Kidney tubule cell (primary cell): ENCODE results near the gene ZFYVE27.

Source experiments
- DNase-seq: peaks from one replicate; pipeline ENCODE4 v3.0.0-alpha.2; 2018; ENCODE audit warnings: low spot score

Gene ZFYVE27

DNA sequence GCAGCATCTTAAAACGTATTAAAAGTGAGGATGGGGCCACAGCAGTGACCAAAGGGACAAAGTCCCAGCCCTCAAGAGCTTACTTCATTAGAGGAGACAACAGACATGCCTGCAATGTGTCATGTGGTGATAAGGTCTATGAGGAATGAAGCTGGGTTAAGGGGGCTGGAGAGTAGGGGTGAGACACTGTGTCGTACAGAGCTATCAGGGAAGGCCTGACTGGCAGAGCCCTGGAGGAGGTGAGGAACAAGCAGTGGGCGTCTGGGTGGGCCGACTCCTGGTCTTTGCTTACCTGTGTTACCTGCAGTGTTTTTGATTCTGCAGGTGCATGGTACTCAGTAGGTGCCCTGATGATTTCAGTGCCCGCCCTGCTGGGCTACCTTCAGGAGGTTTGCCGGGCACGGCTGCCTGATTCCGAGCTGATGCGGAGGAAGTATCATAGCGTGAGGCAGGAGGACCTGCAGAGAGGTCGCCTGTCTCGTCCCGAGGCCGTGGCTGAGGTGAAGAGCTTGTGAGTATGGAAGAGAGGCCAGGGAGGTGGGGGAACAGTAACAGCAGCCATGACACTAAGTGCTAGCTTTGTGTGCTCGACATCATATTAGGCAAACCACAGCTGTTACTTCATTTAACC, 7.6 kb downstream of the ZFYVE27 start:
- DNase-seq = no peak

DNA sequence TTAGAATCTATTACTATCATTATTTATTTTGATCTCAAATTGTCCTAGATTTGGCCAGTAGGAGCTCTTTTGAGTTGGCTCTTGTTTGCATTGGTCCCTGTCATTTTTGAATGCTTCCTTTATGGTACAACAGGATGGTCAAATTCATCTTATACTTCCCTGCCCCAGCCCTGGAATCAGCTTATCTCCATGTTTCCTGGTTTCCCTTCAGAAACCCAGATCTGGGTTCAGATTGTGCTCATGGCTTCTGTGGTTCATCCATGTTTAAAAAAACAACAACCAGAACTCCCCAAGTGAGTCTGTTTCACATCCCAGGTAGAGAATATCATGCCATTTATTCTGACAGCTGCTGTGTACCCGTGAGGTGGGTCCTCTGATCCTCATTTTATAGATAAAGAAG, 10.6 kb downstream of the ZFYVE27 start:
- no peak for DNase-seq

GRCh38 chr10:97748116-97748515, 11.2 kb downstream of the ZFYVE27 start:
- no peak for DNase-seq

DNA sequence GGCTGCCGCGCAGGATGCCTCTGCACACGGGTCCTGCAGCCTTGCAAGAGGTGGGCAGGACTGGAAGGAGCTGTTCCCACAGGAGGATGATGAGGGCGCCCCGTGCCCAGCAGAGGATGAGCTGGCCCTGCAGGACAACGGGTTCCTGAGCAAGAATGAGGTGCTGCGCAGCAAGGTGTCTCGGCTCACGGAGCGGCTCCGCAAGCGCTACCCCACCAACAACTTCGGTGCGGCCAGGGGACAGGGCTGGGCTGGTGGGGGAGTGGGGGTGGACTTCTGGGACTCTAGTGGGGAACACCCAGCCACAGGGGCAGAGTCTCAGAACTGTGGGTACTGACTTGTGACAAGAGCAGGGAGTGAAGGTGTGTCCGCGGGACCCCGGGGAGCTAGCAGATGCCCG, 16.0 kb downstream of the ZFYVE27 start:
- DNase-seq = no peak

DNA sequence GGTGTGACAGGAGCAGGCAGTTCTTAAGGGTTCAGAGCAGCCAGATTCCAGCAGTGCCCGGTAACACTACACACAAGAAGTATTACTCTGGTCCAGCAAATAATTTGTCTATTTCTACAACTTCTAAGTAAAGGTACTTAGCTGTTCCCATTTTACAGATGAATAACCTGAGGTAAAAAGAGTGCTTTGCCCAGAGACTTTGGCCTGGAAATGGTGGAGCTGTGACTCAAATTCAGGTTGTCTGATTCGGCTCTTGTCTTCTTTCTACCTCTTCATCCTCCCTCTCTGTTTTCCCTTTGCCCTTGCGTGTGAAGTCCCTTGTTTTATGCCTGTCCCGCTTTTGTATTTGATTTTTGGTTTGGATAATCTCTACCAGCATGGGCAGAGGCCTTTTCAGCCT, 17.8 kb downstream of the ZFYVE27 start:
- DNase-seq = no peak

- no peak for DNase-seq
Observed at GRCh38 chr10:97755718-97756117, 18.8 kb downstream of the ZFYVE27 start.

- DNase-seq = no peak
Observed at GRCh38 chr10:97757471-97757870, 20.5 kb downstream of the ZFYVE27 start.

DNA sequence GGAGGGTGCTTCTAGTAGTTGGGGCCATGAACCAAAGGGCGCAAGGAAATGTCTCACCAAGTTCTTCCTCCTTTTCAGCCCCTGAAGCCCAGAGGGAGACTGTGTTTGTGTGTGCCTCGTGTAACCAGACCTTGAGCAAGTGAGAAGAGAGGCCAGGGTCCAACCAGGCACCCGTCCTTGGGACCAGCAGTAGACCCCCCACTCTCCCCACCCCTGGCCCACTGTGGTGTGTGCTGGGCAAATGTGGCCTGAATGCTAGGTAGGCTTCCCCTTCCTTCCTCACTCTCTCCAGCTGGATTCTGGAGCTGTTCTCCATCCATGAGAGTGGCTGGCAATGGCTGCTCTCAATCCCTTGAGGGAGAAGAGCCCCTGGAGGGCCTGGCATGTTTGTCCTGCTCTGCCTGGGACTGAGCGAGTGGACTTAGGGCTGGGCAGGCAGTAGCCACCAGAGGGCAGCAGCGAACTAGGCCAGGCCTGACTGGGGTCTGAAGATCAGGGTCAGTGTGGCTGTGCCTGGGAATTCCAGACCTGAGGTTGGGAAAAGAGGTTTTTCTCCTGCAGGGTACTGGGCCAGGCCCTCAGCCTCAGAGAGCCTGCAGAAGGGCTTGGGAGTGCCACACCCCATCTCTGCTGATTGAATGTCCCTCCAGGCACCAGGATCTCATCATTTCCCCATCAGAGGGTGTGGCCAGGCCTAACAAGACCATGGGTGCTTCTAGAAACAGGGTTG, 22.4 kb downstream of the ZFYVE27 start:
- DNase-seq = peak; percentile 68

DNA sequence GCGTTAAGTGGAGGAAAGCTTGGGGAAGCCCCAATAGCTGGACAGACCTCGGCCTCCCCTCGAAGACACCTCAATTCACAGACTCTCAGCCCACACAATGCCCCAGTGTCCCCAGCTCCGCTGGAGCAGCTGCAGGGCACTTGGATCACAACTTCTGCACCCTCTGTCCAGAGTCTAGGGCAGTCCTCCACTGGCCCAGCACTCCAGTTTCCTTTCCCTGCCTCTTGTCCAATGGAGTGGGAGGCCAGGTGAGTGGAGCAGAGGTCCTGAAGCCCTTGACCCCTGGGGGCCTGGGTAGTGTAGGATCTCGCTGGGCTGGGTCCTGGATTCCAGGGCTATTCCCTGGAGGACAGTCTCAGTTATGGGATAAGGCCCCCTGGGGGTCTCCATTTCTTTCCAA, 23.0 kb downstream of the ZFYVE27 start:
- no peak for DNase-seq

- no peak for DNase-seq
Observed at GRCh38 chr10:97760461-97761257, 23.7 kb downstream of the ZFYVE27 start.

GRCh38 chr10:97761331-97761865, 24.5 kb downstream of the ZFYVE27 start:
- no peak for DNase-seq

DNA sequence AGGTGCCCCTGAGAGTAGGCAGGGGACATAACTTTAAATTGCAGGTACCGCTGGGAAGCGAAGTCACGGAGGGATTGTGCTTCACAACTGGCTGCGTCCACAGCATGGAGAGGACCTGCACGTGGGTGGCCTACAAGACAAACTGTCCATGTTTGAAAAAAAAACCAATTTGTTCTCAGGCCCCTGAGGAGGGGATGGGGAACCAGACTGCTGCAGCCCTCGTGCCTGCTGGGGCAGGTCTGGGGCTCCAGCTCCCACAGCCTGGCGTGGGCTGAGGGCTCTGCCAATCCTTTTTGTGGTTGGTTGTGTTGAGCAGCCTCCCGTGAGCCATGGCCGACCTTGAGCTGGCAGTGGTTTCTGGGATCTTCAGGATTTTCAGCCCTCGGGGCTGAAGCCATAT, 25.1 kb downstream of the ZFYVE27 start:
- no peak for DNase-seq

- DNase-seq = no peak
Observed at GRCh38 chr10:97762816-97763215, 25.9 kb downstream of the ZFYVE27 start.

- DNase-seq = no peak
Observed at GRCh38 chr10:97763411-97763810, 26.5 kb downstream of the ZFYVE27 start.

DNA sequence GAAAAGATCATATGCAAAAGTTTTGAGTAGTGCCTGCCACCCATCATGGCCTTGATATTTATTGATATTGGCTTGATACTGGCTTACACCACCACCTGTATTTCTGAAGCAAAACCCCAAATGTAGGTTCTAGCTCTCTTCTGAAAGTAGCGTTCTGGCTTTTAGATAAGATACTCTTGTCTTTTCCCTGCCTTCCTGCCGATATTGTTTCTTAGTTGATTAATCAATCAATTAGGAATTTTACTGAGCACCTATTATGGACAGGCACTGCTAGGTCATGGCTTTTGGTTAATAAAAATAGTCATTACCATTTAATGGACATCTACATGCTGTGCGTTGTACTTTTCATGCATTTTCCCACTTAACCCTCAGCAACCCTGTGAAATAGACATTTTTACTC, 27.0 kb downstream of the ZFYVE27 start:
- no peak for DNase-seq

- DNase-seq = no peak
Observed at GRCh38 chr10:97764519-97764931, 27.6 kb downstream of the ZFYVE27 start.

GRCh38 chr10:97765201-97765600, 28.3 kb downstream of the ZFYVE27 start:
- no peak for DNase-seq

- DNase-seq = no peak
Observed at GRCh38 chr10:97766106-97766810, 29.3 kb downstream of the ZFYVE27 start.

- no peak for DNase-seq
Observed at GRCh38 chr10:97766996-97767924, 30.3 kb downstream of the ZFYVE27 start.

DNA sequence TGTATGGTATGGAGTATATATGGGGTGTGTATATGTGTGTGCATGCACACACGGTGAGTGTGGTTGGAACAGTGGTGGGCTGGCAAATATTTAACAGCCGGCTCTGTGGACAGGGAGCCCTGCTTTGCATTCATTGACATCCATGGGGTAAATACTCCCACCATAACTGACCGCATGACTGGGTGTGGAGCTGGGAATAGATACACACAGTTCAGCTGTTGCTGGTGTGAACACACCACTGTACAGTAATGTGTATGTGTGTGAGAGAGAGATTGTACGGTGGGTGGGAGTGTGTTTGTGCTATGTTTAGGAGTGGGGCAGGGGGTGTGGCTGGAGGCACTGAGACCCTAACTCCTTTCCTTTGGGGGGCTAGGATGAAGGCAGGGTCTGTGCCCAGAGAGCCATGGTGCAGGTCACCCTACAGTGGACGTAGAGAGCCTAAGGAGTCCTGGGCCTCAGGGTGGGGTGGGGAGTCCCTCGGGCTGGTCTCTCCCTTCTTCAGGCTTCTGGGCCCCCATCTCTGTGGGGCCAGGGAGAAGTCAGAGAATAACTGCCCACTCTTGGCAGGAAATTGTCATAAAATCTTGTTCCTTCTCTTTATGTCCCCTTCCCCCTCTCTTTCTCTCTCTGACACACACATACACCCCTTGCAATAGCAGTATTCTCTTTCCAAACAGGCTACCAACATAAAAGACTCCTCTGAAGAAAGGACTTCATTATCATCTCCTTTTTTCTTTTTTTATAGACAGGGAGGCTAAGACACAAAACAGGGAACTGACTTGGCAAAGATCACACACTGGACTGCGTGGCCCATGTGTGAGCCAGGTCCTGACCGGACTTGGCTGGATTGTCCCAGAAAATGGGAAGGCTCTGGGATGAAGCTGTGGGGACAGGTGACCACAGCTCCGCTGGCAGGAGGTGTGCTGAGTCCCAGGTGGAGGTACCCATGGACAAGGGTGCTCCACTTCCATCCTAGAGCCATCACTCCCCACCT, 31.7 kb downstream of the ZFYVE27 start:
- no peak for DNase-seq
